Measurements from ENCODE around the gene NAP1L1. TPM values are rescaled to one million over a fixed set of nuclear protein-coding genes. Genes with fewer than 3 reads are reported as not detected.

Gene NAP1L1
- total RNA-seq, 6 experiments from 2014 or later: 473 to 573 (median 520) TPM

DNA sequence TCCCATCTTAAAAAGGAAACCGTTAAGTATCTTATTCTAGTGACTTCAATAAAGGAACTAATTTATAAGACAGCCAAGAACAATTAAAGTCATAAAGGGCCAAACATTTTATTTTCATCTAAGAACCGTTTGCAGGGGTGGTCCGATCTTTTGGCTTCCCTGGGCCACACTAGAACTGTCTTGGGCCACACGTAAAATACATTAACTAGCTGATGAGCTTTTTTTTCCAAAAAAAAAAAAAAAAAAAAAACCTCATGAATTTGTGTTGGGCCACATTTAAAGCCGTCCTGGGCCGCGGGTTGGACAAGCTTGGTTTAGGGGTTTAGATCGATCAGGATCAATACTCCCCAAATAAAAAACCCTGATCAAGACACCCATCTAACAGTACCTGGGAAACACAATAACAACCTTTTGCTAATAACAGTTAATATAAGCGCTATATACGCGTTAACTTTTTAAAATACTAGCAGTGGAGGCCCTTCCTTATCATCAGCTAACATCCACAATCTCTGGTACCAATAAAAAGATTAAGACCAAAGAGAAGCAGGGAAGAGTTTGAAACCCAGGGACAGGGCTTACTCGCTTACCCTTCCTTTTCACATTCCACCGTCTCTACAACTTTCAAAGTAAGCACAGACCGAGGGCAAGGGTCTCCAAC is 1.1 kb downstream of the NAP1L1 start:
- DNase-seq: no peak
- peak overlapping the region; percentile 98 for H3K4me3 Mint-ChIP-seq
- H3K36me3 Mint-ChIP-seq (ENCODE audit: low read depth): peaks cover 34% of the 10 kb centered on the region
- H3K9me3 Mint-ChIP-seq: 0 out of 2 replicates have a peak, but pooled peaks cover 3% of the 10 kb centered on the region
- peaks cover 2% of the 10 kb centered on the region for H3K27me3 Mint-ChIP-seq (ENCODE audit: insufficient read depth)
- peaks cover 66% of the 10 kb centered on the region for H3K4me1 Mint-ChIP-seq (ENCODE audit: low read depth)
- TF ChIP-seq, protein P1, sequence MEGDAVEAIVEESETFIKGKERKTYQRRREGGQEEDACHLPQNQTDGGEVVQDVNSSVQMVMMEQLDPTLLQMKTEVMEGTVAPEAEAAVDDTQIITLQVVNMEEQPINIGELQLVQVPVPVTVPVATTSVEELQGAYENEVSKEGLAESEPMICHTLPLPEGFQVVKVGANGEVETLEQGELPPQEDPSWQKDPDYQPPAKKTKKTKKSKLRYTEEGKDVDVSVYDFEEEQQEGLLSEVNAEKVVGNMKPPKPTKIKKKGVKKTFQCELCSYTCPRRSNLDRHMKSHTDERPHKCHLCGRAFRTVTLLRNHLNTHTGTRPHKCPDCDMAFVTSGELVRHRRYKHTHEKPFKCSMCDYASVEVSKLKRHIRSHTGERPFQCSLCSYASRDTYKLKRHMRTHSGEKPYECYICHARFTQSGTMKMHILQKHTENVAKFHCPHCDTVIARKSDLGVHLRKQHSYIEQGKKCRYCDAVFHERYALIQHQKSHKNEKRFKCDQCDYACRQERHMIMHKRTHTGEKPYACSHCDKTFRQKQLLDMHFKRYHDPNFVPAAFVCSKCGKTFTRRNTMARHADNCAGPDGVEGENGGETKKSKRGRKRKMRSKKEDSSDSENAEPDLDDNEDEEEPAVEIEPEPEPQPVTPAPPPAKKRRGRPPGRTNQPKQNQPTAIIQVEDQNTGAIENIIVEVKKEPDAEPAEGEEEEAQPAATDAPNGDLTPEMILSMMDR (IDR thresholded peaks at IDR 0.05): no peak
- H3K27ac Mint-ChIP-seq: peak overlapping the region; percentile 99

- TF ChIP-seq, protein P1 (IDR thresholded peaks at IDR 0.05): no peak
- Mint-ChIP-seq H3K4me1 (ENCODE audit: low read depth) (peaks cover 79% of the 10 kb centered on the region), H3K27ac (peak overlapping the region; percentile 5; the same call in 1 of the 2 replicates), H3K4me3 (peak overlapping the region; percentile 68), H3K9me3 (0 out of 2 replicates have a peak, but pooled peaks cover 4% of the 10 kb centered on the region), H3K36me3 (ENCODE audit: low read depth) (peaks cover 37% of the 10 kb centered on the region), H3K27me3 (ENCODE audit: insufficient read depth) (peaks cover 2% of the 10 kb centered on the region)
- no peak for DNase-seq
These were observed 2.6 kb downstream of the NAP1L1 start for GRCh38 chr12:76081909-76082308.

DNA sequence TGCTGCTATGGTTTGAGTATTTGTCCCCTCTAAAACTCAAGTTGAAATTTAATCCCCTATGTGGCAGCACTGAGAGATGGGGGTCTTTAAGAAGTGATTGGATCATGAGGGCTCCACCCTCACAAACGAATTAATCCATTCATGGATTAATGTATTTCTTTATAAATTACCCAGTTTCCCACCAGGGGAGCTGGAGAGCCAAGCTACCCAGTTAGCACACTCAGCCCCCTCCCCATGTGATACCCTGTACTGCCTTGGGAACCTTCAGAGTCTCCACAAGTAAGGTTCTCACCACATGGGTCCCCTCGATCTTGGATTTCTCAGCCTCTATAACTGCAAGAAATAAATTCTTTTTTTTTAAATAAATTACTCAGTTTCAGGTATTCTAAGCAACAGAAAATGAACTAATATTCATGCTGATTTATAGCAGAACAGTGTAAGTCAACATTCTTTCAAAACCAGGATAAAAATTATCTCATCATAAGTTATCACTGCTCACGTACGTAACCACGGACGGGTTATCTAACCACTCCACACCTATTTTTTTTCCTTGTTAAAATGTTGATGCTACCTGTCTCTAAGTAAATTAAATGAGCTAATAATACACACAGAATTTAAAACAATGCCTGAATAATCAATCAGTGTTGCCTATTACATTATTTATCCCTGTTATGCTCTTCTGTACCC is 3.6 kb downstream of the NAP1L1 start:
- TF ChIP-seq, protein P1 (IDR thresholded peaks at IDR 0.05): peak; percentile 63
- H3K4me1 Mint-ChIP-seq (ENCODE audit: low read depth): peaks cover 75% of the 10 kb centered on the region
- H3K27ac Mint-ChIP-seq: peak overlapping the region; percentile 16; the same call in 1 of the 2 replicates
- H3K27me3 Mint-ChIP-seq (ENCODE audit: insufficient read depth): peaks cover 2% of the 10 kb centered on the region
- H3K9me3 Mint-ChIP-seq: 0 out of 2 replicates have a peak, but pooled peaks cover 4% of the 10 kb centered on the region
- no peak for DNase-seq
- H3K4me3 Mint-ChIP-seq: peak overlapping the region; percentile 26
- H3K36me3 Mint-ChIP-seq (ENCODE audit: low read depth): peaks cover 37% of the 10 kb centered on the region

GRCh38 chr12:76080017-76080728 is 4.3 kb downstream of the NAP1L1 start:
- H3K4me3 Mint-ChIP-seq: peak overlapping the region; percentile 0; the same call in 1 of the 2 replicates
- DNase-seq: peak; percentile 58
- H3K27me3 Mint-ChIP-seq (ENCODE audit: insufficient read depth): peaks cover 2% of the 10 kb centered on the region
- peaks cover 37% of the 10 kb centered on the region for H3K36me3 Mint-ChIP-seq (ENCODE audit: low read depth)
- peak overlapping the region; percentile 60; the same call in 1 of the 2 replicates for H3K27ac Mint-ChIP-seq
- TF ChIP-seq, protein P1 (IDR thresholded peaks at IDR 0.05): no peak
- H3K4me1 Mint-ChIP-seq (ENCODE audit: low read depth): peaks cover 71% of the 10 kb centered on the region
- H3K9me3 Mint-ChIP-seq: 0 out of 2 replicates have a peak, but pooled peaks cover 4% of the 10 kb centered on the region

GRCh38 chr12:76078748-76079147 is 5.7 kb downstream of the NAP1L1 start:
- Mint-ChIP-seq H3K27me3 (ENCODE audit: insufficient read depth) (no peaks in the 10 kb centered on the region; the same call in 1 of the 2 replicates), H3K4me3 (no peak overlapping the region), H3K27ac (peak overlapping the region; percentile 10), H3K36me3 (ENCODE audit: low read depth) (peaks cover 42% of the 10 kb centered on the region), H3K4me1 (ENCODE audit: low read depth) (peaks cover 76% of the 10 kb centered on the region), H3K9me3 (0 out of 2 replicates have a peak, but pooled peaks cover 4% of the 10 kb centered on the region)
- TF ChIP-seq, protein P1 (IDR thresholded peaks at IDR 0.05): no peak
- DNase-seq: no peak

Measured in HFFc6 (cell line).